WTC11 (cell line): ENCODE measurements around the gene CYP2C18.

Experiments
- CBFB ChIP-seq: sonication (generic); formaldehyde crosslinking; IDR thresholded peaks from 2 replicates; pipeline ENCODE4 v1.8.1; 2022; ENCODE audit warnings: mild to moderate bottlenecking, low read depth, missing genetic modification reagents
- CREM ChIP-seq: sonication (generic); formaldehyde crosslinking; IDR thresholded peaks from 2 replicates; pipeline ENCODE4 v1.8.1; 2022; ENCODE audit warnings: mild to moderate bottlenecking, missing genetic modification reagents, moderate library complexity
- CTCF ChIP-seq: fragments of 200-600 bp; IDR thresholded peaks from 2 replicates; pipeline ENCODE4 v1.8.0; 2022; ENCODE audit warnings: antibody characterized with exemption
- E2F1 ChIP-seq: sonication (generic); formaldehyde crosslinking; IDR thresholded peaks from 2 replicates; pipeline ENCODE4 v1.8.0; 2022; ENCODE audit warnings: mild to moderate bottlenecking, missing genetic modification reagents
- KAT7 ChIP-seq: sonication (generic); formaldehyde crosslinking; IDR thresholded peaks from 2 replicates; pipeline ENCODE4 v1.8.1; 2023; ENCODE audit warnings: missing genetic modification reagents, mild to moderate bottlenecking, borderline replicate concordance
- MLX ChIP-seq: sonication (generic); formaldehyde crosslinking; IDR thresholded peaks from 2 replicates; pipeline ENCODE4 v1.8.1; 2023; ENCODE audit warnings: mild to moderate bottlenecking, missing genetic modification reagents, moderate library complexity
- PRDM15 ChIP-seq: sonication (generic); formaldehyde crosslinking; IDR thresholded peaks from 2 replicates; pipeline ENCODE4 v1.8.0; 2022; ENCODE audit warnings: missing genetic modification reagents
- SMAD3 ChIP-seq: sonication (generic); formaldehyde crosslinking; IDR thresholded peaks from 2 replicates; pipeline ENCODE4 v1.8.0; 2022; ENCODE audit warnings: missing genetic modification reagents, mild to moderate bottlenecking, borderline replicate concordance

GRCh38 chr10:94673614-94674321 is 9.8 kb upstream of the CYP2C18 start:
- TF ChIP-seq CREM (no peak), SMAD3 (no peak), CBFB (CRISPR knock-in tag) (no peak), E2F1 (no peak), KAT7 (CRISPR knock-in tag) (no peak), PRDM15 (CRISPR knock-in tag) (no peak), CTCF (no peak), MLX (no peak)
